A673 (cell line): ENCODE measurements around the gene MT1F.

Source experiments
- EZH2 ChIP-seq: fragments of 200-600 bp; sonication (generic); IDR thresholded peaks from 2 replicates; pipeline ENCODE4 v1.6.1; 2017; ENCODE audit warnings: borderline replicate concordance, low read depth, mild to moderate bottlenecking, mixed read lengths, antibody characterized with exemption, low read length; ENCODE audit not compliant: poor library complexity, severe bottlenecking
- TF ChIP-seq, protein P1 (sequence below): fragments of 300-800, 200-600 bp; sonication (generic); conservative IDR thresholded peaks from 2 replicates; pipeline ENCODE4 v1.5.1; 2017; ENCODE audit warnings: low read depth, mild to moderate bottlenecking, antibody characterized with exemption, low read length, moderate library complexity, mixed read lengths

DNA sequence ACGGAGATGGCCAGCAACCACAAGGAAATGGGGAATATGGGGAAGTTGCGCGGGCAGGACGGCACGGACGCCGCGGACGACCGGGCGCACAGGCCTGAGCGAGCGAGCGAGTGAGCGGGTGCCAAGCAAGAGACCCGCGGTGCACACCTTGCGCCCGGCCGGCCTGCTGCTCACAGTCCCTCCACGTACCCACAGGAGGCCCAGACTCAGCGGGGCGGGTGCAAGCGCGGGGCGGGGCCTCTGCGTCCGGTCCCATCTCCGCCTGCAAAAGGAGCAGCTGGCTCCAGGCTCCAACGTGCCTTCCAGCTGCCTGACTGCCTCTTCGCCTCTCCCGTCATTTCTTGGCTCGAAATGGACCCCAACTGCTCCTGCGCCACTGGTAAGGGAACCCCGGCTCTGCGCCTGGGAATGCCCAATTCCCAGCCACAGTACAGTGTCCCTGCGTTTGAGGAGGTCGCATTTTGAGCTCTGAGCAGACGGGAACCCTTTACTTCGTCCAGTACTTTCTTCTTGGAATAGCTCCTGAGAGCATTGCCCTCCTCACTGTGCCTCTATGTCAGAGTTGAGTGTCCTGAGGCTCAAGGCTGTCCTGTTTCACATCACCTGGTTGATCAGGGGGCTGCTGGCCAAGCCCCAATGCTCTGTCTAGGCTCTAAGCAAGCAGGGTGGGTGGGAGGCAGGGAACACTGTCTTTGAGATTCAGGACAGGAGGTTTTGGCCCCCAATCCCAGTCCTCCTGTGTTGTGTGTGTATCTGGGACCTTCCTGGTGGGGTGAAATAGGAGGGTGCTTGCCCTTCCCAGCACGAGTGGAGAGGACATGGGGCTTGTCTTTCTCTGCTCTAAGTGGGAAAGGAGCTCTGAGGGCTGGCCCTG, 40.3 kb upstream of the MT1F start:
- TF ChIP-seq, protein P1, sequence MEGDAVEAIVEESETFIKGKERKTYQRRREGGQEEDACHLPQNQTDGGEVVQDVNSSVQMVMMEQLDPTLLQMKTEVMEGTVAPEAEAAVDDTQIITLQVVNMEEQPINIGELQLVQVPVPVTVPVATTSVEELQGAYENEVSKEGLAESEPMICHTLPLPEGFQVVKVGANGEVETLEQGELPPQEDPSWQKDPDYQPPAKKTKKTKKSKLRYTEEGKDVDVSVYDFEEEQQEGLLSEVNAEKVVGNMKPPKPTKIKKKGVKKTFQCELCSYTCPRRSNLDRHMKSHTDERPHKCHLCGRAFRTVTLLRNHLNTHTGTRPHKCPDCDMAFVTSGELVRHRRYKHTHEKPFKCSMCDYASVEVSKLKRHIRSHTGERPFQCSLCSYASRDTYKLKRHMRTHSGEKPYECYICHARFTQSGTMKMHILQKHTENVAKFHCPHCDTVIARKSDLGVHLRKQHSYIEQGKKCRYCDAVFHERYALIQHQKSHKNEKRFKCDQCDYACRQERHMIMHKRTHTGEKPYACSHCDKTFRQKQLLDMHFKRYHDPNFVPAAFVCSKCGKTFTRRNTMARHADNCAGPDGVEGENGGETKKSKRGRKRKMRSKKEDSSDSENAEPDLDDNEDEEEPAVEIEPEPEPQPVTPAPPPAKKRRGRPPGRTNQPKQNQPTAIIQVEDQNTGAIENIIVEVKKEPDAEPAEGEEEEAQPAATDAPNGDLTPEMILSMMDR = no peak
- TF ChIP-seq EZH2 = no peak
